ENCODE results near the gene MRPL54.
"Not testable (repeated sequence)": the region's sequence is repeated elsewhere in the genome, so short reads cannot be mapped to it uniquely, and the experiment has no call there.

Gene MRPL54

DNA sequence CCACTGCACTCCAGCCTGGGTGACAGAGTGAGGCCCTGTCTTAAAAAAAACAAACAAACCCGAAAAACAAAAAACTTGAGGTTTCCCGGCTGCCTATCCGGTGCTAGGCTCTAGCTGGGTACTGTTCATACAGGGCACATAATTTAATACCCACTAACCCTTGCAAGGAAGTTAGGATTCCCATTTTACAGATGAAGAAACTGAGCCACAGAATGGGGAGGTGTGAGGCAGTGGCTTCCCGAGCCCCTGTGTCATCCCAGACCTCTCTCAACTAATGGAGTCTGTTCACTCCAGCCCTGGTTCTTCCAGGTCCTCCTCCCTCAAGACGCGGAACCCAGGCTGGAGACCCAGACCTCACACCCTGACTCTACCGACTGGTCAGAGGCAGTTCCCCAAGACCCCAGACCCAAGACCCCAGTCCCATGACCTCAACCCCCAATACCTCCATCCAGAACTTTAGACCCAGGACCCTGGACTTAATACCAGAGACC, 1.6 kb upstream of the MRPL54 start:
- H3K36me3 ChIP-seq (ENCODE audit: low read depth): peaks cover 14% of the 10 kb centered on the region

DNA sequence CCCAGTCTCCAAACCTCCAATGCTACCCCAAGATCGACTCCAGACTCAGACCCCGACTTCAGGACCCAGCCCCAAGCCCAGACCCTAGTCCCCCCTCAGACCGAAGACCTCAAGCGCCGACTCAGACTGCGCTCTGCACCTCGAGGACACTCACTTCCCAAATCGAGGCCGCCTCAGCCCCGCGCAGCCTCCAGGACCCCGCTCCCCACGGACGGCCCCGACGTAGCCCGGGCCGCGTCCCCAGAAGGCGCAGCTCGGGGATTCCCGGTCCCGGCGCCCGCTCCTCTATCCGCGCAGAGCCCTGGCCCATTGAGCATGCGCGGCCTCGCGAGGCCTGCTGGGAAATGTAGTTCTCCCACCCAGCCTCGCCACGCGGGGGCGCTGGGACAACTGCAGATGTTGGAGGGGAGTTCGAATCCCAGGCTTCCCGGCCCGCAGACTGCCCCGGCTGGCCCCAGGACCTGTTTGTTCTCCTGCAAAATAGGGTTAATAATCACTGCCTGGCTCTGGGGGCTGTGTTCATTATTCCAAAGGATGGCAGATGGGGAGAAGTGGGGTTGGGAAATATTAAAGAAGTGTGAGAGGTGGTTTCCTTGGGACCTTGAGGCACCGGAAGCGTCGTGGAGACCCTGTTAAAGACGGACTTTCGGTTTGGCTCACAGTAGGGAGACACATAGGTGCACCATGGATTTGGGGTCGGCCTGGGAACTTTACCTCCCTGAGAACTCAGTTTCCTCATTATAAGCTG, 926 bp upstream of the MRPL54 start, which contains the start of gene APBA3:
TSS of gene APBA3 (minus strand) at position 311 of the 748 bp plus-strand sequence. CDS start 1,428 bp downstream, outside the sequence.
- ATAC-seq (ENCODE audit: low read depth): peak; percentile 50; the same call in 2 of the 3 replicates
- no peaks in the 10 kb centered on the region for H3K27me3 ChIP-seq (ENCODE audit: insufficient read depth, poor library complexity, severe bottlenecking)
- H3K4me3 ChIP-seq (ENCODE audit: severe bottlenecking): peak within 1 kb of the TSS; percentile 88
- no peak for DNase-seq (ENCODE audit: low spot score)
- TF ChIP-seq, protein P1, sequence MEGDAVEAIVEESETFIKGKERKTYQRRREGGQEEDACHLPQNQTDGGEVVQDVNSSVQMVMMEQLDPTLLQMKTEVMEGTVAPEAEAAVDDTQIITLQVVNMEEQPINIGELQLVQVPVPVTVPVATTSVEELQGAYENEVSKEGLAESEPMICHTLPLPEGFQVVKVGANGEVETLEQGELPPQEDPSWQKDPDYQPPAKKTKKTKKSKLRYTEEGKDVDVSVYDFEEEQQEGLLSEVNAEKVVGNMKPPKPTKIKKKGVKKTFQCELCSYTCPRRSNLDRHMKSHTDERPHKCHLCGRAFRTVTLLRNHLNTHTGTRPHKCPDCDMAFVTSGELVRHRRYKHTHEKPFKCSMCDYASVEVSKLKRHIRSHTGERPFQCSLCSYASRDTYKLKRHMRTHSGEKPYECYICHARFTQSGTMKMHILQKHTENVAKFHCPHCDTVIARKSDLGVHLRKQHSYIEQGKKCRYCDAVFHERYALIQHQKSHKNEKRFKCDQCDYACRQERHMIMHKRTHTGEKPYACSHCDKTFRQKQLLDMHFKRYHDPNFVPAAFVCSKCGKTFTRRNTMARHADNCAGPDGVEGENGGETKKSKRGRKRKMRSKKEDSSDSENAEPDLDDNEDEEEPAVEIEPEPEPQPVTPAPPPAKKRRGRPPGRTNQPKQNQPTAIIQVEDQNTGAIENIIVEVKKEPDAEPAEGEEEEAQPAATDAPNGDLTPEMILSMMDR (IDR thresholded peaks at IDR 0.05; ENCODE audit: poor library complexity, severe bottlenecking): peak; percentile 77
- no peaks in the 10 kb centered on the region for H3K9me3 ChIP-seq (ENCODE audit: severe bottlenecking)
- peaks cover 18% of the 10 kb centered on the region for H3K36me3 ChIP-seq (ENCODE audit: low read depth)
- H3K4me1 ChIP-seq (ENCODE audit: insufficient read depth, poor library complexity, severe bottlenecking): no peaks in the 10 kb centered on the region
- peak within 1 kb of the TSS; percentile 76 for H3K27ac ChIP-seq (ENCODE audit: poor library complexity, severe bottlenecking)

More for the DNA sequence above, 1.6 kb upstream of the MRPL54 start:
- TF ChIP-seq, protein P1 (IDR thresholded peaks at IDR 0.05; ENCODE audit: poor library complexity, severe bottlenecking): no peak
- H3K9me3 ChIP-seq (ENCODE audit: severe bottlenecking): no peaks in the 10 kb centered on the region
- H3K27me3 ChIP-seq (ENCODE audit: insufficient read depth, poor library complexity, severe bottlenecking): no peaks in the 10 kb centered on the region
- peak overlapping the region; percentile 14 for H3K27ac ChIP-seq (ENCODE audit: poor library complexity, severe bottlenecking)
- H3K4me1 ChIP-seq (ENCODE audit: insufficient read depth, poor library complexity, severe bottlenecking): no peaks in the 10 kb centered on the region
- DNase-seq (ENCODE audit: low spot score): no peak
- peak overlapping the region; percentile 88 for H3K4me3 ChIP-seq (ENCODE audit: severe bottlenecking)
- no peak for ATAC-seq (ENCODE audit: low read depth)

DNA sequence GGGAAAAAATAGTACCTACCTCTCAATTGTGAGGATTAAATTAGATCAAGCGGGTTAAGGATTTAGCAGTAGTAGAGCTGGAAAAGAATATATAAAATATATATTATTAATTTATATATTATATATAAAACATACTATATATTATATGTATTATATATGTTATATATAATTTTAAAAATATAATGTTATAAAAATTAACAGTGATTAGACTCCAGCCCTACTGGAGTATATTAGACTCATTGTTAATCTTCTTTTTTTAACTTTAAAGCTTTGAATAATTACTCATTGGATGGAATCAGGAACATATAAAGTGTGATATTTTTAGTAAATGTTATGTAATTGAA, 380 bp upstream of the MRPL54 start:
- TF ChIP-seq, protein P1 (IDR thresholded peaks at IDR 0.05; ENCODE audit: poor library complexity, severe bottlenecking): no peak
- no peak for ATAC-seq (ENCODE audit: low read depth)
- peak overlapping the region; percentile 76 for H3K27ac ChIP-seq (ENCODE audit: poor library complexity, severe bottlenecking)
- H3K9me3 ChIP-seq (ENCODE audit: severe bottlenecking): no peaks in the 10 kb centered on the region
- no peak for DNase-seq (ENCODE audit: low spot score)
- H3K36me3 ChIP-seq (ENCODE audit: low read depth): peaks cover 18% of the 10 kb centered on the region
- no peaks in the 10 kb centered on the region for H3K4me1 ChIP-seq (ENCODE audit: insufficient read depth, poor library complexity, severe bottlenecking)
- H3K27me3 ChIP-seq (ENCODE audit: insufficient read depth, poor library complexity, severe bottlenecking): no peaks in the 10 kb centered on the region
- peak overlapping the region; percentile 69 for H3K4me3 ChIP-seq (ENCODE audit: severe bottlenecking)

DNA sequence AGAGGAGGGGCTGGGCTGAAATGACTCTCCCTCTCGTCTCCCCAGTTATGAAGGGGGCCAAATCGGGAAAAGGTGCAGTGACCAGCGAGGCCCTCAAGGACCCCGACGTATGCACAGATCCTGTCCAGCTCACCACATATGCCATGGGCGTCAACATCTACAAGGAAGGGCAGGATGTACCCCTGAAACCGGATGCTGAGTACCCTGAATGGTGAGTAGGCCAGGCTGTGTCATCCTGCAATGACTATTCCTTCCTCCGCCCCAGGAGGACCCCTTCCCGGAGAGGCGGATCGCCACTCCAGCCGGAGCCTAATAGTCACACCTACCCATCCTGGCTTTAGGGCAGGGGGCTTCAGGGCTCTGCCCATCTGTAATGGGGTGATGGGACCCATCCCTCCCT, 2.6 kb downstream of the MRPL54 start:
- H3K9me3 ChIP-seq (ENCODE audit: severe bottlenecking): no peaks in the 10 kb centered on the region
- DNase-seq (ENCODE audit: low spot score) (no peak), ATAC-seq (ENCODE audit: low read depth) (no peak)
- H3K27ac ChIP-seq (ENCODE audit: poor library complexity, severe bottlenecking): no peak overlapping the region
- TF ChIP-seq, protein P1 (IDR thresholded peaks at IDR 0.05; ENCODE audit: poor library complexity, severe bottlenecking): no peak
- no peak overlapping the region for H3K4me3 ChIP-seq (ENCODE audit: severe bottlenecking)
- H3K4me1 ChIP-seq (ENCODE audit: insufficient read depth, poor library complexity, severe bottlenecking): no peaks in the 10 kb centered on the region
- H3K36me3 ChIP-seq (ENCODE audit: low read depth): peaks cover 8% of the 10 kb centered on the region; the same call in 1 of the 2 replicates
- H3K27me3 ChIP-seq (ENCODE audit: insufficient read depth, poor library complexity, severe bottlenecking): no peaks in the 10 kb centered on the region

DNA sequence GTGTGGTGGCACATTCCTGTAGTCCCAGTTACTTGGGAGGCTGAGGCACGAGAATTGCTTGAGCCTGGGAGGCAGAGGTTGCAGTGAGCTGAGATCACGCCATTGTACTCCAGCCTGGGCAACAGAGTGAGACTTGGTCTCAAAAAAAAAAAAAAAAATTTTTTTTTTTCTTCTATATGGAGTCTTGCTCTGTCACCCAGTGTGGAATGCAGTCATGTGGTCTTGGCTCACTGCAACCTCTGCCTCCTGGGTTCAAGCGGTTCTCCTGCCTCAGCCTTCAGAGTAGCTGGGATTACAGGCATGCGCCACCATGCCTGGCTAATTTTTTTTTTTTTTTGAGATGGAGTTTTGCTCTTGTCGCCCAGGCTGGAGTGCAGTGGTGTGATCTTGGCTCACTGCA, 3.3 kb downstream of the MRPL54 start:
- not testable (repeated sequence) for H3K36me3 ChIP-seq (ENCODE audit: low read depth); DNase-seq (ENCODE audit: low spot score); ATAC-seq (ENCODE audit: low read depth); H3K4me1 ChIP-seq (ENCODE audit: insufficient read depth, poor library complexity, severe bottlenecking); H3K27me3 ChIP-seq (ENCODE audit: insufficient read depth, poor library complexity, severe bottlenecking); H3K27ac ChIP-seq (ENCODE audit: poor library complexity, severe bottlenecking); H3K9me3 ChIP-seq (ENCODE audit: severe bottlenecking); H3K4me3 ChIP-seq (ENCODE audit: severe bottlenecking)
